GM18951 (cell line): ENCODE measurements around the gene MTRF1.

Experiments used
- POLR2A ChIP-seq: IDR thresholded peaks from 4 replicates; pipeline ENCODE4 v1.6.1; 2011; ENCODE audit warnings: mild to moderate bottlenecking; ENCODE audit not compliant: insufficient read length, insufficient read depth; ENCODE audit errors: extremely low read depth
- in situ Hi-C: fragments of 300-500 bp; cut with MboI; formaldehyde crosslinking; loops from one replicate; pipeline ENCODE4 v1.12.0; 2022; ENCODE audit warnings: low sequenced_read_pairs, mixed read lengths, inconsistent platforms; ENCODE audit not compliant: unreplicated experiment

MTRF1 gene

GRCh38 chr13:41268764-41269163, 5.4 kb upstream of the MTRF1 start:
- in situ Hi-C loops, result no loop called here
- no peak for TF ChIP-seq POLR2A

GRCh38 chr13:41267106-41267505, 3.7 kb upstream of the MTRF1 start:
- no peak for TF ChIP-seq POLR2A
- in situ Hi-C loops, result no loop called here

- in situ Hi-C loops, result no loop called here
- TF ChIP-seq POLR2A, result no peak
Measured at GRCh38 chr13:41259875-41260501, 3.4 kb downstream of the MTRF1 start.

GRCh38 chr13:41257535-41257934, 5.8 kb downstream of the MTRF1 start:
- no peak for TF ChIP-seq POLR2A
- in situ Hi-C loops, result no loop called here

- no peak for TF ChIP-seq POLR2A
- in situ Hi-C loops, result no loop called here
Measured at GRCh38 chr13:41254902-41255301, 8.5 kb downstream of the MTRF1 start.

- in situ Hi-C loops, result no loop called here
- TF ChIP-seq POLR2A, result no peak
Measured at GRCh38 chr13:41250993-41251392, 12.4 kb downstream of the MTRF1 start.

GRCh38 chr13:41246969-41247680, 16.3 kb downstream of the MTRF1 start:
- no peak for TF ChIP-seq POLR2A
- in situ Hi-C loops, result no loop called here

GRCh38 chr13:41244556-41244955, 18.8 kb downstream of the MTRF1 start:
- in situ Hi-C loops, result no loop called here
- TF ChIP-seq POLR2A, result no peak

- in situ Hi-C loops, result no loop called here
- no peak for TF ChIP-seq POLR2A
Measured at GRCh38 chr13:41241626-41242025, 21.8 kb downstream of the MTRF1 start.

GRCh38 chr13:41236369-41236768, 27.0 kb downstream of the MTRF1 start:
- no peak for TF ChIP-seq POLR2A
- in situ Hi-C loops, result no loop called here

GRCh38 chr13:41232578-41233480, 30.5 kb downstream of the MTRF1 start:
- in situ Hi-C loops, result no loop called here
- no peak for TF ChIP-seq POLR2A

- in situ Hi-C loops, result no loop called here
- TF ChIP-seq POLR2A, result no peak
Measured at GRCh38 chr13:41231786-41232185, 31.6 kb downstream of the MTRF1 start.

GRCh38 chr13:41231025-41231677, 32.2 kb downstream of the MTRF1 start:
- in situ Hi-C loops, result no loop called here
- TF ChIP-seq POLR2A, result no peak

- in situ Hi-C loops, result no loop called here
- TF ChIP-seq POLR2A, result no peak
Measured at GRCh38 chr13:41229356-41229755, 34.0 kb downstream of the MTRF1 start.
